CD4-positive, alpha-beta T cell treated with Interleukin-12 subunit alpha and Interleukin-12 subunit beta, for 1 hour (primary cell): Measurements from ENCODE around the gene TLL1.
A peak's percentile ranks its signal among the peaks of the same experiment; 100 is the strongest.

Source experiments
- DNase-seq: peaks from one replicate; pipeline ENCODE4 v3.0.0-alpha.2; 2020

Gene TLL1

DNA sequence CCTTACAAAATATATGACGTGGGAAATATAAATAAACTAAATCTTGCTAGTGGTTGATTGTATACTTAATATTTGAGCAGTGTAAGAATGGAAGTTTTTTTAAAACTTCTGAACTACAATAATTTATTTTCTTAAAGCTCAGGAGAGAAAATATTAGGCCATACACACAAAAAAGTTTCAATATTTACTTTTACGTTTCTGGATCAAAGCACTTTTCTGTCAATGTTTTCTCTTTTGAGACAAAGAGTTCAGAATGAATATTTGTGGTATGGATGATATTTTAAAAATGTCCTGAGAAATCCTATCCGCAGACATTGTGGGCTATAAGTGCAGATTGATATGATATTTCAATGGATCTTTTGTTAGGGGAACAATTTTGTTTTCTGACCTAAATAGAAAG is 109.9 kb downstream of the TLL1 start:
- DNase-seq = no peak

DNA sequence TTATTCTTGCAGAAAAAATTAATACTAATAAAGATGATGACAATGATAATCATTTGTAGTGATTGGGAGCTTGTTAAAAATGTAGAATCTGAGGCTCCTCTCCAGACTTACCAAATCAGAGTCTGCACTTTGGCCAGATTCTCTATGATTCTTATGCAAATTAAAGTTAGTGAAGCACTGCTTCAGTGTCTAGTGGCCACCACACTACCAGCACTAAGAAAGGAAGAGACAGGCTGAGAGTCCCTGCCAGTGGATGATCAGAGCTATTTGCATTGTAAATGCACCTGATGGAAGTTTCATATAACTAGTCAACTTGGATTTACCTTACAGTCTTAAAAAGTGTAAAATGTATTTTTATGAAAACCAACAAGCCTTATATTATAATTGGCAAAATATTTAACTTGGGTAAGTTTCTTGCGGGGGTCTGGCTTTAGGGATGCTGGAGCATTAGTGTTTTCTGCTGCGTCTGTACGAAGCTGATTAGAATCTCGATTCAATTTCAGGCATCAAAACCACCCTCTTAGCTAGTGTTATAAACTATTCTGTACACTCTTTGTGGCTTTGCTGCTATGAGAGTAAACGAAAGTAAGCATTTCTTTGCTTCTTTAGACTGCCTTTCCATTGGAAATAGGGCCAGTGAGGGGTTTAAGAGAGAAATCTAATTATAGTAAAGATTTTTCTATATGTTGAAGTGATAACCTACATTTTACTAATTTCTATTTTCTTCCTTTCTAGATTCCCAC is 114.1 kb downstream of the TLL1 start:
- no peak for DNase-seq

DNA sequence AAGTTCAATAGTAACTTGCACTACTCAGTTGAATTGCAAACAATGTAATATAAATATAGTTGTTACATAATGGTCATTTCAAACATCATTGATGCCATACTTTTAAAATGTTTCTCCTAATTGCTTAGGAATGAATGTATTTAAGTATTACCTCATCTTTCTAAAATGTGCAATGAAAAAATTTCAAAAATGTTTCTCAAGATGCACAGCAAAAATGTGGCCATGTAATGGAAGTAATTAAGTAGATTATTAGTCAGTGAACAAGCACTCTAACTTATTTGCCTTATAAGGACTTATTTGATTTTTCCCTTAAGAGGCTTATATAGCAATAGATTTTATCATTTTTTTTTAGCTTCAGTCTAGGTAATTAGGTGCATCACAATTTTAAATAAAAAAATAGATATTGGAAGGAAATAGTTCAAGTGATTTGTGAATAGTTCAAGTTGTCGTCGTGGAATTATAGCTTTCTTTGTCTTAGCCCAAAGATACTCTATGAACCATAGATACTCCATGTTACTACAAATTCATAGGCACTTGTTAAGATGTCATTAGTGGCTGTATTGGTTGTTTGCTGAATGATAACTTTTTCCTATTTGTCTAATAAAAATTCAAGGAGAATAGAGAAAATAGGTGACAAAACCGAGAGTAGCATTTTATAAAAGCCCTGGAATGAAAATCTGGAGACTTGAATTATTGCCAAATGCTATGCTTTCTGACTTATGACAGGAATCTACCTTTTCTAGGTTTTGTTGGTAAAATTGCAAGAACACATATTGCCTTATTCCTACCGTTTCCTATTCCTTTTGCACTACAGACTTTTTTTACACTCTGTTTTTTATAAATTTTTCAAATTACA is 118.5 kb downstream of the TLL1 start:
- DNase-seq = no peak

DNA sequence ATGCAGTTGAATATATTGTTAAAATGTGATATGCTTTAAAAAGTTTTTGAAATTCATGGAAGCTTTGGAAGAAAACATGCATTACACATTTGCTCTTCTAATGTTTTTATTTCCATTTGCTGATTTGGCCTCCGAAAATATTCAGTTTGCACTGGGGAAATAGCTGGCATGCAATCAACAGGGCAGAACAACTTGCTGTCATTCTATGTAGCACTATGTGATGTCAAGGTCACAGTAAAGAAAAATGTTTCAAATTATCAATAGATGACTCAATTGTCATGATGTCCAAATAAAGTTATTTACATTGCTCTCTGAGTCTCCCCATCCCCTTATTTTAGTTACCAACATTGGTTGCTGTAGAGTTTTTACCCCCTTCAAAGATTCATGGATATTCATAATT is 119.2 kb downstream of the TLL1 start:
- DNase-seq = no peak

DNA sequence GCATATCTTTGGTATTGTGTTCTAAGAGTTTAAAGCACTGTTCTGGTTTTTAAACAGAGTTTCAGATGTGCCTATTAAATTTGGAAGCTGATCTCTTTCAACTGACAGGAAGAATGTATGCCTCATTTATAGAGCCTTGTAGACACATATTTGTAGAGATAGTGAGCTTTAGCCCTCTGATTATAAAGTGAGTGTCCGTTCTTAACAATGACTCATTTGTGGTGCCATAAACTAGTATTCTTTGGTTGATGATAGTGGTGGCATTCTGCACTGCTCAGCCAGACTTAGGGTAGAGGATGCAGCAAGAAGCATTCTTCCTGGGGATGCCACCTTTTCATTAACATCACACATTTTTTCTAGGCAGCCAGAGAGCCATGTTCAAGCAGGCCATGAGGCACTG is 121.7 kb downstream of the TLL1 start:
- no peak for DNase-seq

DNA sequence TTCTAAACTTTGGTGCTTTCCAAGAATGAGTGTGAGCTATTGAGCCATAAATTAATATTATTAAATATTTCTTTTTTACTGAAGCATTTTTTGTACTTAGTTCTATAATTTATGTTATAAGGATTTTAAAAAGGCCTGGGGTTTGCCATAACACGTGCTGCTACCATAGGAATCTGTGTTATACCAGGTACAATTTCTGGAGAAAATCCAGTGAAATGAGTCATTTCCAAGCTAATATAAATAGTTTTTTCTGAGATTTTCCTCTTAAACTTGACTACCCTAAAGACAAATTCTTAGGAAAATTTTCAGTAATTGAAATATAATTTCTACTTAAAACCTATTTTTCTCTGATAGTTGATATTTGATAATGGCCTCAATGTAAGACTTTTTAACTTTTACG is 130.8 kb downstream of the TLL1 start:
- DNase-seq = no peak

DNA sequence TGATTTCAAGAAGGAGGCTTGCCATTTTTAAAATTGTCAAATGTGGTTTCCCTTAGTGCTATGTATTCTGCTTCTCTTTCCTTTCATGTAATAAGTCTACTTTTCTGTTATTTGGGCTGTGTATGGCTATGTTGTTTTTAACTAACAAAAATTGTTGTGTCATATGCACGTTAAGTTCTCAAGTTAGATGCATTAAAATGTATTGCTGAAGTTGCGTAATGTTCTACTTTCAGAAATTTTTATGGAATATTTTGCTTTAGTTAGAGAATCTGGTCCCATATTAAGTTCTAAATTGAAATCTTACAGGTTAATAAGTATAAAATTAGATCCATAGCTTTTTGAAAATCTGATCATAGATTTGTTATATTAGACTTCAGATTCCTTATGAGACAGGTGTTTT is 133.2 kb downstream of the TLL1 start:
- DNase-seq = no peak

DNA sequence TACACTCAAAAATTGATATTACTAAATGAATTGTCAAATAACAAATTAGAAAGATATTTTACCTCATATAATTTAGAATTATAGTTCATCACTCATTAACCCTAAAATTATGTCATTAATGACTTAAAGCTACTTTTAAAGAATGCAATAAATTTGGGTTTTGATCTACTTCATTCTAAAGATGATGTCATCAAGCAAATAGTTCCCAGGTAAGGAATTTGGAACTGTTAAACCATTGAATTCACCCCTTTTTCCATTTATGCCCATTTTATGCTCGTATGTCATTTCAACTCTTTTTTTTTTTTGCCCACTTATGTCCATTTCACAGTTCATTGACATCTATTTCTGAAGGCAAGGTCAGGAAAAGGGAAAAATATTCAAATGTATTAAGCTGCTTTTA is 135.5 kb downstream of the TLL1 start:
- DNase-seq = no peak

DNA sequence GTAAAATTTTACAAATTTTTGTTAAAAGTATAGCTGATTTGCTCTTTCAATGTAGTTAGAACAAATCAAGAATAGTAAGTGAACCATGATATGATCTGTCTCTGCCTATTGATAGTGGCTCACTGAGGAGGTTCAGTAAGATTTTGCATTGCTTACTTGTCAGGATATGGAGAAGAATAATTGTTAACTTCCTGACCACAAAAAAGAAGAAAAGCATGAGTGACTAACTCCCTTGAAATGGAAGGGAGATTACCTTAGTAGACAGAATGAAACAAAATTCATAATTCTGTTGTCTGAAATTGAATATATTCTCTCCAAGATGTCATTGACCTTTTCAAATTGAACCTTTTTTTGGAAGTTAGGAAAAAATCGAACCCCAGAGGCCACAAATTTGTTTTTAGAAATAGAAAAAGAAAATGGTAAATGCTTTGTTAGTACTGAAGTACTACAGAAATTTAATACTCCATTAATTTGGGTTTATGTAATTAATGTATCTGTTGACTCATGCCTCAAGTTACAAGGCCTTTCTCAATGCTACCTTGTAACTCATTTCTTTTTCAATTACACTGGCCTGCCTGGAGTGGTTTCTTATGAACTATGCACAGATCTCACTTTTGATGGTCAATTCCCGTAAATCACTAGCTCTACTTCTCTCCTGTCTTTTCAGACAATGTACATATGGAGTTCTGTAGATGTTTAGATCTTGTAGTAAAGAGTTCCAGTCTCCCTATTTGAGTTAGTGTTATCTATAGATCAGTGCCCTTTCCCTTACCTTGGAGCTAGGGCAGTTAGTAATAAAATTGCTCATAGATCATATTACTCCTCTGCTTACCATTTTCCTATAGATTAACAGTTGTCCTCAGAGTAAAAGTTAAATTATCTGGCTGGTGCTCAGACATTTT is 139.3 kb downstream of the TLL1 start:
- DNase-seq = no peak

DNA sequence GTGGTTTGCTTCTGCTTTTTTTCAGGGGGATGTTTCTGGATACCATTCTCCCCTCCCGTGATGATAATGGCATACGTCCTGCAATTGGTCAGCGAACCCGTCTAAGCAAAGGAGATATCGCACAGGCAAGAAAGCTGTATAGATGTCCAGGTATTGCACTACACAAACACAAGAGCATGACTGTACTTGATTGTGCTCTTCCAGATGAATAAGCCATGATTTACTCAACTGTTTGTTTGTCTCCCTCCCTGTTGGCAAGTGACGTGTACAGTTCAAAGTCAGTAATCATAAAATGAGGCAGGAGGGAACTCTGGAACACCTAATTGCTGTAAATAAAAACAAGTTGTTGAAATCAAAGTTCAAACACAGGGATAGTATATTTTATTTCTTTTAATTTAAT is 141.4 kb downstream of the TLL1 start:
- no peak for DNase-seq

DNA sequence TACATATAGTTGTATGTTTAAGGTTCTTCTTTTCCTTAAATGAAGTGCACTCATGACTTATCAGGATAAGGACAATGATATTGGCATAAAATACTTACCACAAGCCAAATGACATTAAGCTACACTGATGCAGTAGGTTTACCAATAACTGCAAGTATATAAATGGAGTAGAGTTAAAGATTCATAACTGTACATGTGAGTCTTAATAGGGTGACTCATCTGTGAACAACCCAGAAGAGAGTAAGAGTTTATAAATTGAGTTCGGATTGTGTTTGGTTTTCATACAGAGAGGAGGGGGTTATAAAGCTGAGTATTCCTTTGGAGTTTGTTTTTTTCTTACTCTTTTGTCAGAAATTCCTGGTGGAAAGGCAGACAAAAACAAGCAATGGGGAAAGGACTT is 144.8 kb downstream of the TLL1 start:
- no peak for DNase-seq

DNA sequence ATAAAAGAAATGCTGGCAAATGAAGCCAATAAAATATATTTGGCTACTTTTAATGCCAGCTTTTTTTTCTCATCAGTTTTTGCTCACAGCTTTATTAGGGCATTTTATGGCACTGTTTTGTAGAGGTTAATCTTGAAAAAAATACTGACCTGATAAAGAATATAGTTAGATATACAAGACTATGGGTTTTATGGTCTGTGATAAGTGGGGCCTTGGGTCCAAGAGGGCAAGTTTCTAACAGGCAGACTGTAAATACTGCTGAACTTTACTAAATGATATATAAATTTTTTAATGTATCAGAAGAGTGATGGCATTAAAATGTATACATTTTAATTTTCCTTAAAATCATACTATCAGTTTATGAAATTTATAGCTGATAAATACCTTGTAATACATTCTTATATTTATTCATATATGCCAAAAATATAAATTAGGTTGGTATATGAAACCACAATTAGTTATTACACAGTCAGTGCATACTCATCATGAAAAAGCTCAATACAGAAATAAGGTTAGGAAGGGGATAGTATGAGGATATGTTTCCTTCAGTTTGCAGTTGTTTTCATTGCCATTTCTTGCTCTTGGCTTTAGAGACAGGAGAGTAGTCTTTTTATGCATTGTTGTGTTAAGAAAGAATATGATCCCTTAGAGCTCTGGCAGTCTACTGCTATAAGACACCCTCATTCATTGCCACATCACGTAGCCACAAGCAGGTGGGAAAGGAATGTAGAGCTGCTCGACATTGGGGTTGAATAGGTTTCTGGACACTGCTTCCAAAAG is 146.6 kb downstream of the TLL1 start:
- DNase-seq = no peak

DNA sequence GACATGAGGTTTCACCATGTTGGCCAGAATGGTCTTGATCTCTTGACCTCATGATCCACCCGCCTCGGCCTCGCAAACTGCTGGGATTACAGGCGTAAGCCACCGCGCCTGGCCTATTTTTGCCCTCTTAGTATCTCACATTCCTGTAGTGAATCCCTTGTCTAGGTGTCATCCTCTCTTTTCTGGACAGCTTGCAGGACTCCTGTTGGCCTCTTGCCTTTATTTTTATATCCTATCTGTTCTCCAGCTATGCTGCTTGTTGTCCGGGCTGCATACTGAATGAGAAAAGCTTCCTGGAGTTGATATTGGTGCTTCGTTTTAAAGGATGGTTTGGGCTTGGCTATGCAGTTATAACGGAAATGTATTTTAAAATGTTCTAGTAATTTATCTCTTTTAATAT is 148.6 kb downstream of the TLL1 start:
- DNase-seq = no peak

DNA sequence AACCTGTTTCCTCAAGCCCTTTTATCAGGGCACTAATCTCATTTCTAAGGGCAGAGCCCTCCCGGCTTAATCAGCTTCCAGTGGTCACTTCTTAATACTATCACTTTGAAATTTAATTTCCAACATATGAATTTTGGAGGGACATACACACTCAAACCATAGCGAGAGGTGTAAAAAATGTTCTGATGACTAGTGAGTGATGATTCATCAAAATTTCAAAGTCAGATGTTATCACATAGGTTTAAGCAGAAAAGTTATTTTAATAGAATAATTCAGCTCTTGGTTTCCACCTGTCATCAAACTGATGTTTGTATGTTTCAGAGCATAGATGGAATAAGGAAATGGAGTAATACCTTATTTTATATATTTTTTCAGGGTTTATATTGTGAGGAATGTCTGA is 161.9 kb downstream of the TLL1 start:
- DNase-seq = no peak

DNA sequence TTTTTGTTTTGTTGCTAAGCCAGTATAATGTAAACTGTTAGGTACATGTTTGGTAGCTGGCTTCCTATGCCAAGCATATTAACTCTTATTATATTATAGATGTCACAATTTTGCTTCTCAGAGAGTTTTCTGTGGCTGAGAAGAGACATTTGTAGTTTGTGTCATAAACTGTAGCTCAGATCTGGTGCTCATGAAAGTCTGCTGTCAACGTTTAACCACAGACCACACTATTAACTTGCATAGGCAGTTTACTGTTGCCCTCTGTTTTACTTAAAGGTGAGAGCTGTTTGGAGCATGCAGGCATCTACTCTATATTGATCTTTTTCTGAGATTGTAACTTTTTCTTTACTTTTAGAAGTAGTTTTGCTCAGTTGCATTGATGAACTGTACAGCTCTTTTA is 166.8 kb downstream of the TLL1 start:
- DNase-seq = no peak

DNA sequence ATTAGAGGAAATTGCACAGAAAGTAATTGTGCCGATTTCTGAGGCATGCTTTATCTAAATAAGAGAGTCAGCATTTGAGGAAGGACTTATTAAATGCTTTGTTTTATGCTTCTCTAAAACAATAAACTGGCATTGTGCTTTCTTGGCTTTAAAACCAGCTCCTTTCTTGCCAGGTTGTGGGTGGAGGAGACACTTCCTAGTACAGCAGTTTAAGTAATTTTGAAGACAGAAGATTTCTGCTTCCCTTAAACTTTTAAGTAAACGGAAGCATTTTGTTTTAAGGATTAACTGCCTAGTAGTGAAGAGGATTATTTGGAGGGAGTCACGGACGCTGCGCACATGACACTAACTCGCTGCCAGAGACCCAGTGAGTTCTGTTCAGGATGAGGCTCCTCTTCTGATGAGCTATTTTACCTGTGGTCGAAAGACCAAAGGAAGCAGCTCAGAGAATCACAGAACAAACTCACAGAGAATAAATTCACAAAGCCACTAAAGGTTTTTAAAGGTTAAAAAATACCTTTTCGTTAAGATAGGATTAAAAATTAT is 169.5 kb downstream of the TLL1 start:
- no peak for DNase-seq

DNA sequence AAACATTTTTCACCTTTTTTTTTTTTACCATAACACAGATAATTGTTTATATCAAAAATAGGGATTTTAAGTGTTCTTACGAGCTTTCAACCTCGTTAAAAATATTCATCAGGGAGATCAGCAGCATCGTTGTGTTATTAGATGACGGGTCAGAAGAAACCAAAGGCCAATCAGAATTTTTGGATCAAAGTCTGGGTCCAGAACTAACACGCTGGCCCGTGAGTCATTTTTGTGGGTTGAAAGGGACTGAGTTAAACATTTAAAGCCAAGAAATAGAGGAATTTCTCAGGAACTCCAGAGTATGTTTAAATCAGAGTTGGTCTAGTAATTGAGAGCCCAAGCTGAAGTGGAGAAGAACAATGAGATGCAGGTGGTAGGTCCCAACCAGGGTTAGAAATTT is 170.8 kb downstream of the TLL1 start:
- DNase-seq = no peak

DNA sequence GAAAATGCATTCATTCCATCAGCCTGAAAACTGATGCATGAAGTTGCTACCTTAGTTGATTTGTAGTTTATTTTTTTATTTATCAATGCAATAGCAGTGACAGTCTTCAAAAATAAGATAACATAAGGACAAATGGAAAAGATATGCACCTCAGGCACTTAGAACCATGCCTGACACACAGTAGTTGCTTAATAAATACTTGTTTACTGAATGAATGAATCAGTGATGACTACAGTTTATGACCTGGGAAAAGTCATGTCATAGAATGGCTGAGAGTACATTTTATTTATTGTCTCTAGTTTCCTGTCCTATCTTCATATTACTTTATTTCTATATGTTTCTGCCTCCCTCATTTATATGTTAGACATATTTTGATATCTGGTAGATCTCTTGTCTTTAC is 171.8 kb downstream of the TLL1 start:
- DNase-seq = no peak

DNA sequence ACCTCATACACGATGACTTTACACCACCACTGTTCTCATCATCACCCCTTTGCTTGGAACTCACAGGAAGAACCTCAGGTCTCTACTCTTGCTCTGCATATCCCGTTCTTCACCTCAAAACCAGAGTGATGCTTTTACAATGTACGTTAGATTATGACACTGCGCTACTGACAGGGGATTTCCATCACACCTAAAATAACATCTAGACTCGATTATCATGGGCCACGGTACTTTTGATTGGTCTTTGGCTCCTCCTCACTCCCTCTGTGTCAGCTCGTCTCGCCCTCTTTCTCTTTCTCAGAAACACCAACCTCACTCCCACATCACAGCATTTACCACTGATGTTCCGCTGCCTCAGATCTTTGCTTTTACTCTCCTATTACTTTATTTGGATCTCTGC is 172.4 kb downstream of the TLL1 start:
- DNase-seq = peak; percentile 54

DNA sequence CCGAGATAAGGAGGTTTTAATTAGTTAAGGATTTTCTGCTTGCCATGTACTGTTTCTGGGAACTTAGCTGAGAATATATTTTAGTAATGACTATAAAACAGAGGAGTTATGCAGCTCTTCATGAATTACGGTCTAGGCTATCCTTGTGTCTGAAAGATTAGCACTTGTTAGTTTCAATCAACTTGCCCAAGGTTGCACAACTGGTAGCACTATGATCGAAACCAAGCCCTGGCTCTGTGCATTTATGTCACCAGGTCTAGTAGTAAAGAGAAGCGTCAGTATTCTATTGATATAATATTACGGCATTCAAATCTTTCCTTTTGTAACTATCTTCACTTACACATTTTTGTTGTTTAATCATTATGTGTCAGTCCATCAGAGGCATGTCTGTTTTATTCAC is 176.0 kb downstream of the TLL1 start:
- no peak for DNase-seq

DNA sequence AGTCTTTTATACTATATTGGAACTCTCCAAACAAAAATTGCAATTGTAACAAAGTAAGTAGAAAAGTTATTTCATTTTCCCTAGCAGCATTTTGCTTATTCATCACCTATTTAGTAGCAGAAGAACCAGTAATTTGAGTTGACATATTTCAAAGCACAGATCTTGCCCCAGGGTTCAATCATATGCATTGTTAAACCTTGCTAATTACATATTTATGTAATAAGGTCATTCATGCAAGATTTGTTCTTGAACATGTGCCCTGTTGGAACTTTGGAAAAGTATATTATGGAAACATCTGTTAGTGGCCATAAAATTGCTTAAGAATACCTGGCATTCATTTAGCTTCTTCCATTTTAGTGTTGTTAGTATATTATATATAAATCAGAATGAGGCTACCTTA is 191.7 kb downstream of the TLL1 start:
- no peak for DNase-seq

DNA sequence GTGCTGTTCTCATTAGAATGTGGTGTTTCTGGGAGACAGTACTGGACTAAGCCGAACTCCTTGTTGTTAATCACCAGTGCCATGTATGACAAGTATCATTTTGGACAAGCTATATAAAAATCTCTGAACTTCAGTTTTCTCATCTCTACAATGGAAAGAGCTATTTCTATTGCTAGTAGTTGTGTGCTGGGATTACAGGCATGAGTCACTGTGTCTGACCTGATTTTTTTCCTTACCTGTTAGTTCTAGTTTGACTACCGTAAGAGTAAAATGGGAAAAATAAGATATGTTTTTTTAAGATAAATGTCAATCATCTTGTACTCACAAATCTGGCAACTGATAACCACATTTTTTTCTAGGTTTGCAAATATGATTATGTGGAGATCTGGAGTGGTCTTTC is 192.3 kb downstream of the TLL1 start:
- DNase-seq = no peak
